ENCODE measurements around the gene TMEM86B.

Gene TMEM86B

DNA sequence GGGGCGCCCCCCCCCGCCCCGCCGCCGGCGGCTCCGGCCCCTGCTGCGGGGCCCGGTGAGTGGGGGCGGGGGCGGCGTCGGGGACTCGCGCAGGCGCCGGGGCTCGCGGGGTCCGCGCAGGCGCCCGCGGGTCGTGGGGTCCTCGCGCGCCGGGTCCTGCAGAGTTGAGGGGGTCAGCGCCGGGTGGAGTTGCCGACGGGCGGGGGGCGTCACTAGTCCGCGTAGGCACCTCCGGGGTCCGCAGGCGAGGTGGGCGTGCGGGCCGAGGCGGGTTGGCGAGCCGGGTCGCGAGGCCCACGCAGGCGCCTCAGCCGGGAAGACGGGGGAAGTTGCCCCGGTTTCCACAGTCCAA lies 29.9 kb upstream of the TMEM86B start:
- DNase-seq (ENCODE audit: low read depth): no peak
- peak overlapping the region; percentile 81 for H3K4me3 ChIP-seq (ENCODE audit: low read depth, low read length)

DNA sequence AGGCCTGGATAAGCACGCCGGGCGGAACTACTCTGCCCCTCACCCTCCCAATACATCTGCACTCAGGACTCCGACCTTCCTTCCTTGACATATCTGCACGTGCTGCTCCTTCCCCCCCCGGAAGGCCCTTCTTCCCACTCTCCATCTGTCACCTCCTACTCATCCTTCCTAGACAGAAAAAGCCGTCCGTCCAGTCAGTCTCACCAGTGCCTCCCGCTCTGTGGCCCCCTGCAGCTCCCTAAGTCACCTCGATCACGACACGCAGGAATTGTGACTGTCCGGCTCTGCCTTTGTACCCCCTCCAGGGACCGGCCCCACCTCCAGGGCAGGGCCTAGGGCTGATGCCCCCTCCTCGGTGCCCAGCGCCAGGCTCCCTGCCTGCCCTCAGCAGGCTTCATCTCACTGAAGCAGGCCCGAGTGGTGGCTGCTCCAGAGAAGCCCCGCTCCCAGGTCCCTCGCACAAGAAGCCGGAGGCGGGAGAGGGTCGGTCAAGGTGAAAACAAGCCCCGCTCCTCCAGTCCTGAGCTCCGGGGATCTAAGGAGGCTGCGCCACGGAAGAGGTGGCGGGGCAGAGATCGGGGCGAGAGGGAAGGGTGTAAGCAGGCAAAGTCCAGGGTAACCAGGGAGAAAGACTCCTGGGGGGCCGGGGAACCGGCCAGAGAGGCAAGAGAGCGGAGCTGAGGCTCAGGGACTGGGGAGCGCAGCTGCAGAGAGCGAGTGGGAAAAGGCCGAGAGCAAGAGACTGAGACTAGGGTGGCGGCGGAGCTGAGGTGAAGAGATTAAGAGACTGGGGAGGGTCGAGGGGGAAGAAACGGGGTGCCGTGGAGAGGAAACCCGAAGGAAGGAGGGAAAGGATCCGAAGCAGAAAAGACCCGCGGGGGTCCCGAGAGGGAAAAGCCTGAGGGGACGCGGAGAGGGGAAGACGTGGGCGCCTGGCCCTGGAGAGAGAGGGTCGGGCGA lies 29.2 kb upstream of the TMEM86B start:
- peak overlapping the region; percentile 81 for H3K4me3 ChIP-seq (ENCODE audit: low read depth, low read length)
- no peak for DNase-seq (ENCODE audit: low read depth)

DNA sequence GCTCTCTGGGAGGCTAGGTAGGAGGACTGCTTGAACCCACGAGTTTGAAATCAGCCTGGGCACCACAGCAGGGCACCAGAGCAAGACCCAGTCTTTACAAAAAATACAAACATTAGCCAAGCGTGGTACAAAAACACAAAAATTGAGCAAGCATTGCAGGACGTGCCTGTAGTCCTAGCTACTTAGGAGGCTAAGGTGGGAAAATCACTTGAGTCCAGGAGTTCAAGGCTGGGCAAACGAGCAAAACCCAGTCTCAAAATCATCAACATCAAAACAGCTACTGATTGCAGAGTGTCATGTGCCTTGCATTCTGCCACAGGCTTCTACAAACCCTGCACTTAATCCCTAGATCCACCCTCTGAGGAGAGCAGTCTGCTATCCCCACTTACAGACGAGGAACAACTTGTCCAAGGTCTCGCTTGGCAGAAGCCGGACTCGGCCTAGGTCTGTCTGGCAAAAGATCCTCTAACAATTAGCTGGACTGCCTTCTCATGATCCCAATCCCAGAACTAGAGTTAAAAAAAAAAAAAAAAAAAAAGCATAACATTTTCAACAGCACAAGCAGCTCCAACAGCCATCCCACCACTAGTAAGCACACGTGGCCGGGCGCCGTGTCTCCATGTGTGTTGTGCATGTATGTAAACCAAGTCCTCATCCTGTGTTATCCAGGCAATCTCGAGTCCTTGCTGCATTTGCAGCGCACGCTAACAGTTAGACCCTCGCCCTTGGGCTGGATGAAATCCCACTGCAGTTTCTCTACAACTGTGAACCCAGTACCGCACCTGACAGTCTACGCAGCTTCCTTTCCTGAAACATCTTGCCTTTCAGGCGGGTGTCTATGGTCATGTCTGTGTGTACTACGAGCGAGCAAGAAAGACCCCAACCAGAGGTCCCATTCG lies 28.2 kb upstream of the TMEM86B start:
- H3K4me3 ChIP-seq (ENCODE audit: low read depth, low read length): peak overlapping the region; percentile 81
- no peak for DNase-seq (ENCODE audit: low read depth)

DNA sequence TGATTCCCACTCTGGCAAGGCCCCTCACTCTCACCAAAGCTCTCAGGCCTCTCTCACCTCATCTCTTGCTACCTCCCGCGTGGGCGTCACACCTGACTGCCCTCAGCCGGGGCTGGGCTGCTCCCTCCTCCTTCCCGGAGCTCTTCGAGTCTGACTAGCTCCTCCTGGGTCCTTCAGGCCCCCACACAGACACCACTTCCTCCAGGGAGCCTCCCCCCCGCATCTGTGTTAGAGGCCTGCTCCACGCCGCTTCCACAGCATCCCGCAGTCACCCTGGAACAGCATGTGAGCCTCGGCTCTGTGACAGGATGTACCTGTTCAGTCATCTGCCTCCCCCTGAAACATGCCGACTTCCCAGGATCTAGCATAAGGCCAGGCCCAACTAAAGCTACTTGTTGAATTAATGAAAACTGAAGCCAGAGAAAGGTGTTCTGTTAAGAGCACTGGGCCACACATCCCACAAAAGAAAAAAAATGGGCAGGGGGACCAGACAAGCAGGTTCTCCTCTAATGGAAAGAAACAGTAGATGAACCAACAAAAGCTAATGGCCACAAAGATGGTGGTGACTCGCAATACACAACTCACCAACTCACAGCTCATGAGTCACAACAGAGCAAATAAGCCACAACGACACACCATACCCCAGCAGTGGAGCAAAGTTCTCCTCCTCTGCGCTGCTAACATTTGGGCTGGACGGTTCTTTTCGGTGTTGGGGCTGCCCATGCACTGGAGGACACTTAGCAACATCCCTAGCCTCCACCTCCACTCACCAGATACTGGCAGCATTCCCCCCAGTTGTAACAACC lies 27.3 kb upstream of the TMEM86B start:
- no peak for DNase-seq (ENCODE audit: low read depth)
- H3K4me3 ChIP-seq (ENCODE audit: low read depth, low read length): no peak overlapping the region

DNA sequence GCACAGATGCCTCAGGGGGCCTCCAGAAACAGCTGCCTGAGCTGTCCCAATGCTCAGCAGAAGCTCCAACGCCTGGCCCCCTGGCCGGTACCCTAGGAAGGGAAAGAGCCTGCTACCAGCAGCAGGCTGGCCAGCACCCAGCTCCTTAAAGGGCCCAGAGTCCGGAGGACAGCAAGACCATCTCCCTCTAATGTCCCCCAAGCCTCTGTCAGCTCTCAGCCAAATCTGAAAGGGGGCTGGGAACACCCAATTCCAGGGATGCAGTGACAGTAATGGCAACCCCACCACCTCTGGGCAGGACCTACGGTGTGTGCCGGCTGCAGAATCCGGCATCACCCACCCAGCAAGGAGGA lies 26.0 kb upstream of the TMEM86B start:
- H3K4me3 ChIP-seq (ENCODE audit: low read depth, low read length): no peak overlapping the region

DNA sequence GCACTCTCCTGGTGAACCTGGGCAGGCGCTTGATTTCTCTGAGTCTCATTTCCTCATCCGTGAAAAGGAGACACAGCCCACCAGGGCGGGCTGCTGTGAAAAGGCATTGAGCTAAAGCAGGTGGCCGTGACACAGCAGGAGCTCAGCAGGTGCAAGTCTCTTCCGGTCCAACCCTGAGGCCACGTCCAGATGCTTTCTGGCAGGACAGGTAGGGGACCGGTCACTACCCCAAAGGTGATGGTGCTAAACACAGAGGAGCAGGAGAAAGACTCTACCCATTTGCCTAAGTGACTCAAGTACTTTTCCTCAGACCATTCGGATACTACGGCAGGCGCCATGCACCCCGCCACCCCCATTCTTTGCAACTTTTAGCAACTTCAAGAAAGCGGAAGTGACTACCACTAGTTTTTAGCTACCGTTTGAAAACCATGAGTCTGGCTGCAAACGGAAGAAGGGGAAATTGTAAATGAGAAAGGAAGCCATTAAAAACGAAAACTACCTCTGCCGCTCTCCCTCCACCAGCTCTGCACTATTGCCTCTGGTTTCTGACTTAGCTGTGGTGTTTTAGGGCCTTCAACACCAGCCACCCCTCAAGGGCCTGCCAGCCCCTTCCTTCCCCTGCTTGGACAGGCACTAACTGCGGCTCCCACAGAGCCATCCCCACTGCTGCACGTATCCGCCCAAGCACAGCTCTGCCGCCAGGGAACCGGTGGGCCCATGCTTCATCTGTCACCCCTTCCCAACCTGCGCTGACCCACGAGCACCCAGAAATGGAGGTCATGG lies 25.5 kb upstream of the TMEM86B start:
- DNase-seq (ENCODE audit: low read depth): no peak
- H3K4me3 ChIP-seq (ENCODE audit: low read depth, low read length): no peak overlapping the region

More for the DNA sequence above, 26.0 kb upstream of the TMEM86B start:
- DNase-seq (ENCODE audit: low read depth): no peak

DNA sequence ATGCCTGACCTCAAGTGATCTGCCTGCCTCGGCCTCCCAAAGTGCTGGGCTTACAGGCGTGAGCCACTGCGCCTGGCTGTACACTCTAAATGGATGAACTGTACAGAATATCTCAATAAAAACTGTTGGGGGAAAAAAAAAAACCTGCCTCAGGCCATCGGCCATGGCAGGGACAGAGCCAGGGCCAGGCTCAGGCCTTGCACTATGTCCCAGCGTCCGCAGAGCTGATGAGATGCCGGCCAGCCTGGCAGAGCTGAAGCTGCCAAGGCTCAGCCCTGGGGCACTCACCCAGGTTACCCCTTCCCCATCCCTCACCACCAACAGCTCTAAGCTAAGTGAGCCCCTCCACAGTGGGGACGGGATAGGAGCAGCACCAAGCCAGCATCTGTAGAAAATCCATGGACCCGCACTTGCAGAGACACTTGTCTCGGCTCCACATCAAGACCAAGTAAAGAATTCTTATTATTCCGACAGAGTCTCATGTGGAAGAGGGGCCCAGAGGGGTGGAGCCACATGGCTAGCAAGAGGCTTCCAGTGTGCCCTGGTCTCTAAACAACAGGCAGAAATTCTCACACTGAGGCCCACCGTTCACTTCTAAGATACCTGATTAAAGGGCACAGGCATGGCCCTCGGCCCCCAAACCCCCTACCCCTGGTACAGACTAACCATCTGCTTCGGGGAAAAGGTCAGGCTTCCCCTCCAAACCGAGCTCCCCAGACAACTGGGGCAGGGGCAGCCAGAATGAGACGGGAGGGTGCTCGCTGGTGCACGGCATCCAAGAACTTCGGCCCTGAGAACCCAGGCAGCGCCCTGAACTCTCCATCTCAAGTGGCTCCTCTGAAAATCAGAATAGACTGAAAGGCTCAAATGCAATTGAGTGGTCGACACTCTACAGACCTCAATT lies 24.4 kb upstream of the TMEM86B start:
- DNase-seq (ENCODE audit: low read depth): no peak
- H3K4me3 ChIP-seq (ENCODE audit: low read depth, low read length): no peak overlapping the region

DNA sequence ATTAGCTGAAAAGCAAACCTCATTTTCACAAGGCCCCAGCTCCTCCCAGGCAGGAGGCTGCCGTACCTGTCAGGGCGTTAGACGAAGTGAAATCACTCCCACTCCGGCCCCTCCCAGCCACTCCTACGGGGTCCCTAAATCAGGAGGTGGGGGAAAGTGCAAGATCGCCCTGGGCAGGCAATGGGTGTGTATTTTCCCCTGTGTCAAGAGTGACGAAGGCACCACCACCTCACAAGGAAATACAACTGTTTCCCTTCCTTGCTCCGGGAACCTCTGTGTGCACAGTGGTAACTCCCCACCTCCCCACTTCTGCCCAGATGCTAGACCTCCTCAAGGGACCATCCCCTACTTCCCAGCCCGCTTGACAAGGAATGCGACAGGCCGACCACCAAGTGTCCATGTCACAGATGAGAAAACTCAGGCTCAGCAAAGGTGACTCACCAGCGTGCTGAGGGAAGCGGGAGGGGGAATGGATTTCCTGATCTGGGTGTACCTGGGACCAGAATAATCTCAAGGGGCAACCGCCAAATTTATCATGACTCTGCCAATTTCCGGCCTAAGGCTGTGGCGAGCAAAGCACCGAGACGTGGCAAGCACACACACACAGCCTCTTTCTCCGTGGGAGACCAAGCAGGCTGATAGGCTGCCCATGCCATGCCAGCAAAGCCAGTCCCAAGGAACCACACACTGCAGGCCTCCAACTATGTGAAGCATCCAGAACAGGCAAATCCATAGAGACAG lies 22.9 kb upstream of the TMEM86B start:
- DNase-seq (ENCODE audit: low read depth): peak; percentile 4
- H3K4me3 ChIP-seq (ENCODE audit: low read depth, low read length): no peak overlapping the region

DNA sequence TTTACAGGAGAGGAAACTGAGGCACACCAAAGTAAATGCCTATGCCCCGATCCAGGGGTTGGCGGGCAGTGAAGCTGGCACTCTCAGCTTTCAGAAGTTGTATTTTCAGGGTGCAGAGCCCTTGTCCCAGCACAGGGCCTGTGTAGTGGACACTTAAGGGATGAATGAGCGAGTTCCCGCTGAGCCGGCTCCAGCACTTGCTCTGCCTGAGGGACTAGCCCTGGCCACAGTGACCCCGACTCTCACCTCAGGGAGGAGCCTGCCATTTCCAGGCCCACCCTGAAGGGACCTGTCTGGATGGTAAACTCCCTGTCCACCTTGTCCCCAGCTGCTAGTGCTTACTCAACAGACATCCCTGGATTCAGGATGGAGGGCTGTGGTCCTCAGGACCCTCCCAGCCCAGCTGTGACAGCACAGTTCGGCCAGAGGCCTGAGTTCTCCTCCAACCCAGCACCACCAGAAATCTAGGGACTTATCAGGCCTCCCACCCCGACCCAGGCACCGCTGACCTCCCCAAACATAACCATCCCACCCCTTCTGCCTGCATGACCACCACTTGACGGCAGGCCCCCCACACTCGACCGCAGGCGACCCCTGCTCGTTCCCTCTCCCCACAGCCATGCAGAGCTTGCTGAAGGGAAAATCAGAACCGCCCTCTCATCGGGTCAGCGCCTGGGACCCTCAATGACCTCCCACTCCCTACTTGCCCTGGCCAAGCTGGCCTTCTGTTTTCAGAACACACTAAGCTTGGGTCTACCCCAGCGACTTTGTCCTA lies 21.9 kb upstream of the TMEM86B start:
- no peak for DNase-seq (ENCODE audit: low read depth)
- H3K4me3 ChIP-seq (ENCODE audit: low read depth, low read length): no peak overlapping the region

DNA sequence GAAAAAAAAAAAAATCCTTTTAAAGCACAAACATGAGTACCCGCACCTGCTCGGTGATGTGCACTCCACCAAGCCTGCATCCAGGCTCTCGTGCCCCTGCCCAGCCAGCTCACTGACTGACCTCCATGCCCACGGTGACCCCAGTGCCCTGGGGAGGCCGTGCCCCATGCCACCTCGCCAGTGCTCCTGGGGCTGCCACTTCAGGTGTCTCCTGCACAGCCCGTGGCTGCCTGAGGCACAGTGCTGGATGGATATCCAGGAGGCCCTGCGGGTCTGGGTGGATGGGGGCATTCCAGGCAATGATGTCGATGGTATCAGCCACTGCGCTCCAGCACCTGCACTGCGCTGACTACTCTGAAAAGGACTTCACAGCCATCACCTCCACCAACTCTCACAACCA lies 21.3 kb upstream of the TMEM86B start:
- H3K4me3 ChIP-seq (ENCODE audit: low read depth, low read length): no peak overlapping the region
- no peak for DNase-seq (ENCODE audit: low read depth)

DNA sequence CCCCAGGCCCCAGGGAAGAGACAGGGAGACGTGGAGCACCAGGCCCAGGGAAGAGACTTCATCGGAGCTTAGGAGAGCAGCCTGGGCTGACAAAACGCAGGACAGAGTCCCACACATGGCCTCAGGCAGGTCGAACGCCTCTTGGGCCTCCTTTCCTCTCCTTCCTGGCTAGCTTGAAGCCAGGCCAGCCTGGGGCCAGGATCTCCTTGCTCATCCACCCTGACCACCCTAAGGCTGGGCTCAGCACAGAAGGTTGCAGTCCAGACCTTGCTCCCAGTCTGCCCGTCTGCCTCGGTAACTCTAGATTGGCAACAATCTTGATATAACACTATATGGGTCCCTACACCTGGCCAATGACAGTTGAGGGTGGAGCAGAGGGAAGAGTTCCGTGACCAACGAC lies 20.1 kb upstream of the TMEM86B start:
- no peak overlapping the region for H3K4me3 ChIP-seq (ENCODE audit: low read depth, low read length)
- DNase-seq (ENCODE audit: low read depth): no peak

DNA sequence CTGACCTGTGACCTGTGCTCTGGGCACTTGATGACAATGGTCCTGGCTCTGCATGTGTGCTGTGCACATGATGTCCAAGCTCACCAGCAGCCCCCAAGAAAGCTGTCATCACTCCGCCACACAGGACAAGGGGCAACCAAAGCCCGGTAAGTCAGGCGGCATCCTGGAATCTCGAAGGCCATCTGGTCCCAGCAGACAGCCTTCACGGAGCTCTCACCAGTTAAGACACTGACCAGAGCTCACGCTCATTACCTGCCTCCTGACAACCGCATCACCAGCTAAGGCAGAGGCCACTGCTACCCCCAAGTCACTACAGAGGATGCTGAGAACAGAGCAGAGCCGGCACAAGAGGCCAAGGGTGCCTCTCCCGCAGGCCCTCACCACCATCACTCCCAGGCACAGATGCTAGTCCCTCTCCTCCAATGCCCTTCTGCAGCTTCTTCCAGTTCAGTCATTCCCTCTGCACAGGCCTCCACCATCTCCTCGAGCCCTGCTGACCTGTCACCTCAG lies 19.7 kb upstream of the TMEM86B start:
- DNase-seq (ENCODE audit: low read depth): no peak
- no peak overlapping the region for H3K4me3 ChIP-seq (ENCODE audit: low read depth, low read length)

DNA sequence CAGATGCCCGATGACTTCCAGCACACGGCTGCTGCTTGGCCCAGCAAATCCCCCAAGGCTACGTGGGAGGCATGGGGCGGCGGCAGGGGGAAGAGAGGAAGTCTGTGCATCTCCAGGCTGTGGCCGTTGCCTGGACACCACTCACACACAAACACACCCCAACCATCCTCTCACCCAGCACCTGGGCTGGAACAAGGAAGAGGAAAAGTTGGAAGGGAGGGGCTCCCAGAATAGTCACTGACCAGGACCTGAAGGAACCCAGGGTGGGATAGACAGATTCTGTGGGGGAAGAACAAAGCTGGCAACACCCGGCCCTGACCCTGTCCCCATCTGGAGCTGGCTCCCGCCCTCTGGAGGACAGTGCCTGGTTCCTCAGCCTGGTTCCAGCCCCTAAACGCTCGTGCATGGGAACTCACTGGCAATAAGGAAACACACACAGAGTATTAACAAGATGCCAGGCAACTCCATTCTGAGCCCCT lies 19.1 kb upstream of the TMEM86B start:
- H3K4me3 ChIP-seq (ENCODE audit: low read depth, low read length): no peak overlapping the region
- DNase-seq (ENCODE audit: low read depth): peak; percentile 24

DNA sequence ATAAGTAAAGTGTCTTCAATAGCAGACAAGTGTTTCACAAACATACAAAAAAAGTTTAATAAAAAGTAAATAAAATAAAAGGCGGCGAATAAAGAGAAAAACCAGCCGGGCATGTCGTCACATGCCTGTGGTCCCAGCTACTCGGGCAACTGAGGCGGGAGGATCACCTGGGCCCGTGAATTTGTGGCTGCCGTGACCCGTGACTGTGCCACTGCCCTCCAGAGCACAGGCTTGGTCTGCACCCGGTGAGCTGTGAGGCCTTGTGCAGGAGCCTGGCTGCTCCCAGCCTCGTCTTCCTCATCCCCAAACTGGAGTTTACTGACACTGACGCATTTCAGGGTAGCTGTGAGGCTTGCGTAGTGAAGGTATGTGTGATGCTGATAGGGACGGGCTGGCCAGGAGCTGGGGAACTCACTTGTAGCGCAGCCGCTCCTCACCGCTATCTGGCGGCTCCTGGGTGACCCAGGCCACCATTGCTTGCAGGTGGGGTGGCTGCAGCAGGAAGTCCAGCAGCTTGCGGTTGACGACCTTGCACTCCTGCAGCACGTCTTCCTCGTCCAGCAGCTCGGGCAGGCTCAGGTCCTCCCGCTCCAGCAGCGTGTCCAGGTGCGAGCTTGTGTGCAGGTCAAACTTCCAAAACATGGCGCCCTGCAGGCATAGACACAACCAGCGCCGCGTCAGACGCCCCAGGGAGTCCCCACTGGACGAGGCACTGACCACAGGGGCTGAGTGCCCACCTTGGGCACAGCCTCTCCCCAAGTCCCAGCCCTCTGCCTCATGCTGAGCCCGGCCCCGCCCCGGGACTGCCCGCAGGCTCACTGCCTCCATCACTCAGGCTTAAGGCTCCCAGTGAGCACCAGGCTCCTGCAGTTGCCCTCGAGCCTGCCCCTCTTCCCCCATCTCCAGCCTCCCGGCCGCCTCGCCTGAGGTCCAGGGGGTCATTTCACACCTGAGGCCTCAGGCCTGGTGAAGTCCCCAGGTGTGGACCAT lies 18.2 kb upstream of the TMEM86B start:
- H3K4me3 ChIP-seq (ENCODE audit: low read depth, low read length): no peak overlapping the region
- DNase-seq (ENCODE audit: low read depth): no peak

DNA sequence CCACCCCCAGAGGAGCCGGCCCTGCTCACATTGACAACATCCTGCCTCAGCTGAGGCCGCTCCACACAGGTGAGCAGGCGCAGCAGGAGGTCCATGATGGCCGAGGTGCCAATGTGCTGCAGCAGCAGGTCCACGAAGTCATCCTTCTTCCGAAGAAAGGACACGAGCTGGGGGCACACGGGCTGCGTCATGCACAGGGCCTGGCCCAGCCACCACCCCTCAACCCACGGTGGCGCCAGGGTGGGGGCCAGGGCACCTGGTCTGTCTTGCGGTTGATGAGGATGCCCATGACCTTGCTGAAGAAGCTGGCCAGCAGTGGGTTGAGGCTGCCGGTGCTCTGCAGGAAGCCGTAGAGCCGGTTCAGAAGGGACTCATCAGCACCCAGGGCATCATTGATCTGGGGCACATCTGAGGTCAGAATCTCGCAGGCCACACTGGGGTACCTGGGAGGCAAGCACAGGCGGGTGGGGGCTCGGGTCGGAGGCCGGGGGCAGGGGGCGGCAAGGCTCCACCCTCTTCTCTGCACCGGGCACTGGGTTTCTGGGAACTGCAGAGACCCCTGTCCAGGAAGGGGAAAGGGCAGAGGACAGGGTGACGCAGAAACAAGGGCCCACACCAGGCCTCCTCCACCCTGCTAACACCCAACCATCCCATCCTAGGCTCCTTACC lies 16.8 kb upstream of the TMEM86B start:
- no peak for DNase-seq (ENCODE audit: low read depth)

More for the DNA sequence above, 16.8 kb upstream of the TMEM86B start:
- no peak overlapping the region for H3K4me3 ChIP-seq (ENCODE audit: low read depth, low read length)
